PC-3 (cell line): ENCODE measurements around the gene WHAMM. TPM values are rescaled to one million over a fixed set of nuclear protein-coding genes. Genes with fewer than 3 reads are reported as not detected.

Experiments used
- ATAC-seq: fragments of 200-7000 bp; cut with Tn5 transposase; 2 replicates; pipeline ENCODE4 v1.9.1; 2020; ENCODE audit warnings: mild to moderate bottlenecking, moderate library complexity
- BruUV-seq: library from RNA; stranded (reverse); fragments of 400-500 nt; replicated peaks from 2 replicates; lab custom pipeline; 2021; lab: Mats Ljungman, UMichigan
- CTCF ChIA-PET: fragments of 300-600 bp; sonication (Branson Sonifier 250); formaldehyde crosslinking; loops from one replicate; lab custom pipeline; 2022; ENCODE audit warnings: antibody characterized with exemption; lab: Charles Lee
- POLR2A ChIA-PET: fragments of 300-600 bp; sonication (Branson Sonifier 250); formaldehyde crosslinking; loops from one replicate; lab custom pipeline; 2022; ENCODE audit warnings: antibody characterized with exemption; ENCODE audit not compliant: unreplicated experiment; lab: Charles Lee
- DNase-seq: peaks from one replicate; pipeline ENCODE4 v3.0.0-alpha.2; 2015
- H2AFZ ChIP-seq: fragments of 300-600 bp; sonication (generic); 2 replicates; pipeline ENCODE4 v1.6.0; 2016; ENCODE audit warnings: antibody characterized with exemption, low read length
- H3F3A ChIP-seq: fragments of 300-600 bp; sonication (generic); one replicate; pipeline ENCODE4 v1.6.0; 2017; ENCODE audit warnings: antibody characterized with exemption, low read length, control low read depth, mild to moderate bottlenecking; ENCODE audit not compliant: unreplicated experiment
- H3K27ac ChIP-seq: fragments of 300-600 bp; sonication (generic); 2 replicates; pipeline ENCODE4 v1.5.1; 2016; ENCODE audit warnings: mild to moderate bottlenecking, low read length
- H3K27me3 ChIP-seq: fragments of 300-600 bp; sonication (generic); 2 replicates; pipeline ENCODE4 v1.6.1; 2016; ENCODE audit warnings: low read length, mixed read lengths
- H3K36me3 ChIP-seq: fragments of 300-600 bp; sonication (generic); 2 replicates; pipeline ENCODE4 v1.6.1; 2016; ENCODE audit warnings: low read depth, mixed run types, low read length, mixed read lengths
- H3K4me1 ChIP-seq: fragments of 300-600 bp; sonication (generic); 2 replicates; pipeline ENCODE4 v1.5.1; 2016; ENCODE audit warnings: low read length; ENCODE audit not compliant: insufficient read depth
- H3K4me2 ChIP-seq: fragments of 300-600 bp; sonication (generic); 2 replicates; pipeline ENCODE4 v1.6.0; 2016; ENCODE audit warnings: low read length
- H3K4me3 ChIP-seq: fragments of 300-600 bp; sonication (generic); 2 replicates; pipeline ENCODE4 v1.5.1; 2016; ENCODE audit warnings: mild to moderate bottlenecking, low read length, mixed read lengths
- H3K79me2 ChIP-seq: fragments of 300-600 bp; sonication (generic); 2 replicates; pipeline ENCODE4 v1.6.1; 2017; ENCODE audit warnings: low read length, mixed read lengths
- H3K9ac ChIP-seq: fragments of 300-600 bp; sonication (generic); 2 replicates; pipeline ENCODE4 v1.6.0; 2016; ENCODE audit warnings: mild to moderate bottlenecking, low read length
- H3K9me2 ChIP-seq: fragments of 300-600 bp; sonication (generic); replicated peaks from 2 replicates; pipeline ENCODE4 v1.6.1; 2016; ENCODE audit warnings: mixed run types, low read length, mixed read lengths
- H3K9me3 ChIP-seq: fragments of 300-600 bp; sonication (generic); 2 replicates; pipeline ENCODE4 v1.6.1; 2016; ENCODE audit warnings: low read length, mixed read lengths
- H4K20me1 ChIP-seq: fragments of 300-600 bp; sonication (generic); 2 replicates; pipeline ENCODE4 v1.6.1; 2016; ENCODE audit warnings: low read length, mixed read lengths
- CTCF ChIP-seq: fragments of 300-600 bp; sonication (generic); conservative IDR thresholded peaks from 2 replicates; pipeline ENCODE4 v1.5.1; 2017; ENCODE audit warnings: antibody characterized with exemption, low read depth, mild to moderate bottlenecking, low read length
- EZH2 ChIP-seq: fragments of 300-600 bp; sonication (generic); IDR thresholded peaks from one replicate; pipeline ENCODE4 v1.6.1; 2017; ENCODE audit warnings: antibody characterized with exemption, mild to moderate bottlenecking, low read length; ENCODE audit not compliant: unreplicated experiment
- EZH2phosphoT487 ChIP-seq: fragments of 300-600 bp; sonication (generic); IDR thresholded peaks from 2 replicates; pipeline ENCODE4 v1.6.1; 2018; ENCODE audit warnings: mild to moderate bottlenecking, antibody characterized with exemption, low read length, borderline replicate concordance
- intact Hi-C: fragments of 100-400 bp; cut with micrococcal nuclease; formaldehyde crosslinking; loops from 2 replicates; pipeline ENCODE4 v1.9.0; 2023
- total RNA-seq: library from RNA; depleted of rRNA; stranded (reverse); fragments of >200 nt; gene quantifications from 2 replicates; pipeline ENCODE4 v1.2.3, GENCODE V29; 2014; rRNA removed

The WHAMM gene
- total RNA-seq, 1 experiment from 2014 or later = 4.6 TPM

GRCh38 chr15:82882273-82882928 is 73.0 kb downstream of the WHAMM start:
- no peak overlapping the region for H2AFZ ChIP-seq
- no peaks in the 10 kb centered on the region for H3K27me3 ChIP-seq
- no peaks in the 10 kb centered on the region for H3K79me2 ChIP-seq
- H3K4me2 ChIP-seq = no peak overlapping the region
- H3K9me3 ChIP-seq = no peaks in the 10 kb centered on the region
- DNase-seq = no peak
- POLR2A ChIA-PET = no interaction called here
- CTCF ChIA-PET = no interaction called here
- ATAC-seq = no peak
- no TSS peak for BruUV-seq
- H3K36me3 ChIP-seq = no peaks in the 10 kb centered on the region
- no peak overlapping the region for H3K4me3 ChIP-seq
- H3F3A ChIP-seq = no peaks in the 10 kb centered on the region
- no peak overlapping the region for H3K9ac ChIP-seq
- TF ChIP-seq CTCF (no peak), EZH2phosphoT487 (no peak), EZH2 (no peak)
- intact Hi-C loops = no loop called here
- H3K4me1 ChIP-seq = no peaks in the 10 kb centered on the region
- H3K9me2 ChIP-seq = no peaks in the 10 kb centered on the region
- no peak overlapping the region for H3K27ac ChIP-seq
- H4K20me1 ChIP-seq = no peaks in the 10 kb centered on the region

Other genes starting within 250 kb of the WHAMM start
- 2.2 and 3.3 TPM in 2 replicates for gene CPEB1, start 162.3 kb upstream of the WHAMM start, total RNA-seq
- gene AP3B2, start 99.8 kb upstream of the WHAMM start, total RNA-seq = 0.47 TPM in 1 of 2 replicates, not detected in the other
- gene FSD2, start 3.6 kb upstream of the WHAMM start, total RNA-seq = not detected in 2 replicates
- 22.6 and 29.5 TPM in 2 replicates for gene HOMER2, start 143.1 kb downstream of the WHAMM start, total RNA-seq
- gene RAMAC, start 176.6 kb downstream of the WHAMM start, total RNA-seq = 33.6 and 43.8 TPM in 2 replicates
- 10.3 and 25.8 TPM in 2 replicates for gene C15orf40, start 202.0 kb downstream of the WHAMM start, total RNA-seq